ENCODE data around the gene MDH1. TPM values are rescaled to one million over a fixed set of nuclear protein-coding genes. Genes with fewer than 3 reads are reported as not detected.

The MDH1 gene
- total and polyA plus RNA-seq, 9 of the 15 experiments (the other 6 are each of a cell fraction or from before 2014, with no cell fraction given), result 191 to 1,225 (median 284) TPM

DNA sequence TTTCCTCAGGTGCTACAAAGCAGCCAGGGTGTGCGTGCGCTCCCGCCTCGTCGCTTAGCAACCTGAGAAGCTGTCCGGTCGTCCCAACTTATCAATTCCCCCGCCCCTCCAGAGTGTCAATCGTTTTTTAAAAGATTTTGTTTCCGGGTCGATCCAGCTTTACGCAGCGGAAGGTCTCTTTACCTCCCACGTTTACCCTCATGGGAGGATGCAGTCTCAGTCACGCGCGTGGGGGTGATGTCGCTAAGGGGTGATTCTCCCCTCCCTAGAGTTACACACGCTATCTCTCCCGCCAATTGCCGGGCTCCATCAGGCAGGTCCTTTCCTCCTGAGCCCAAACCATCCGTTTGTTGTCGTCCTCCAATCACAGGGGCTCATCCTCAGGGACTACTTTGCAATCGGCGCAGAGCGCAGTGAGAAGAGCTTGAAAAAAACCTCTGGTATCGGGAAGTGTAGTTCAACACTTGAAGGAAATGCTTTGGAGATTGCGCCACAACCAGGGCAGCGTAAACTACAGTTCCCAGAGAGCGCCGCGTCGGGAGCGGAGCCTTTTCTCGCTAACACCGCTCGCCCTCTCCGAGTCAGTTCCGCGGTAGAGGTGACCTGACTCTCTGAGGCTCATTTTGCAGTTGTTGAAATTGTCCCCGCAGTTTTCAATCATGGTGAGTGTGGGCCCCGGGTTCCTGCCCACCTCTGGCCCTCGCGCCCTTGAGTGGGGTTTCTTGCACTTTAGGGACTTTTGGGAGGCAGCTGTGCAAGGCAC, at the start of gene MDH1, which contains the start of gene WDPCP (continued):
- TF ChIP-seq, protein P1, sequence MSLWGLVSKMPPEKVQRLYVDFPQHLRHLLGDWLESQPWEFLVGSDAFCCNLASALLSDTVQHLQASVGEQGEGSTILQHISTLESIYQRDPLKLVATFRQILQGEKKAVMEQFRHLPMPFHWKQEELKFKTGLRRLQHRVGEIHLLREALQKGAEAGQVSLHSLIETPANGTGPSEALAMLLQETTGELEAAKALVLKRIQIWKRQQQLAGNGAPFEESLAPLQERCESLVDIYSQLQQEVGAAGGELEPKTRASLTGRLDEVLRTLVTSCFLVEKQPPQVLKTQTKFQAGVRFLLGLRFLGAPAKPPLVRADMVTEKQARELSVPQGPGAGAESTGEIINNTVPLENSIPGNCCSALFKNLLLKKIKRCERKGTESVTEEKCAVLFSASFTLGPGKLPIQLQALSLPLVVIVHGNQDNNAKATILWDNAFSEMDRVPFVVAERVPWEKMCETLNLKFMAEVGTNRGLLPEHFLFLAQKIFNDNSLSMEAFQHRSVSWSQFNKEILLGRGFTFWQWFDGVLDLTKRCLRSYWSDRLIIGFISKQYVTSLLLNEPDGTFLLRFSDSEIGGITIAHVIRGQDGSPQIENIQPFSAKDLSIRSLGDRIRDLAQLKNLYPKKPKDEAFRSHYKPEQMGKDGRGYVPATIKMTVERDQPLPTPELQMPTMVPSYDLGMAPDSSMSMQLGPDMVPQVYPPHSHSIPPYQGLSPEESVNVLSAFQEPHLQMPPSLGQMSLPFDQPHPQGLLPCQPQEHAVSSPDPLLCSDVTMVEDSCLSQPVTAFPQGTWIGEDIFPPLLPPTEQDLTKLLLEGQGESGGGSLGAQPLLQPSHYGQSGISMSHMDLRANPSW (CRISPR knock-in tag; IDR thresholded peaks at IDR 0.05), result no peak
- TF ChIP-seq SNIP1 (IDR thresholded peaks at IDR 0.05; ENCODE audit: low read depth) (no peak), CREM (IDR thresholded peaks at IDR 0.05; ENCODE audit: low read depth) (peak; percentile 93), HDAC6 (IDR thresholded peaks at IDR 0.05; ENCODE audit: low read depth, low read length) (no peak), CEBPB (tag; IDR thresholded peaks at IDR 0.05) (peak; percentile 96), TAF9B (IDR thresholded peaks at IDR 0.05; ENCODE audit: partially characterized antibody) (peak; percentile 89), GABPB1 (CRISPR knock-in tag; IDR thresholded peaks at IDR 0.05) (peak; percentile 88), MYNN (IDR thresholded peaks at IDR 0.05) (no peak; the same call in 1 of the 2 replicates), MYNN (CRISPR knock-in tag; IDR thresholded peaks at IDR 0.05) (no peak), ZNF76 (CRISPR knock-in tag; IDR thresholded peaks at IDR 0.05; ENCODE audit: borderline replicate concordance) (peak; percentile 55; the same call in 1 of the 2 replicates)
- TF ChIP-seq, protein P2, sequence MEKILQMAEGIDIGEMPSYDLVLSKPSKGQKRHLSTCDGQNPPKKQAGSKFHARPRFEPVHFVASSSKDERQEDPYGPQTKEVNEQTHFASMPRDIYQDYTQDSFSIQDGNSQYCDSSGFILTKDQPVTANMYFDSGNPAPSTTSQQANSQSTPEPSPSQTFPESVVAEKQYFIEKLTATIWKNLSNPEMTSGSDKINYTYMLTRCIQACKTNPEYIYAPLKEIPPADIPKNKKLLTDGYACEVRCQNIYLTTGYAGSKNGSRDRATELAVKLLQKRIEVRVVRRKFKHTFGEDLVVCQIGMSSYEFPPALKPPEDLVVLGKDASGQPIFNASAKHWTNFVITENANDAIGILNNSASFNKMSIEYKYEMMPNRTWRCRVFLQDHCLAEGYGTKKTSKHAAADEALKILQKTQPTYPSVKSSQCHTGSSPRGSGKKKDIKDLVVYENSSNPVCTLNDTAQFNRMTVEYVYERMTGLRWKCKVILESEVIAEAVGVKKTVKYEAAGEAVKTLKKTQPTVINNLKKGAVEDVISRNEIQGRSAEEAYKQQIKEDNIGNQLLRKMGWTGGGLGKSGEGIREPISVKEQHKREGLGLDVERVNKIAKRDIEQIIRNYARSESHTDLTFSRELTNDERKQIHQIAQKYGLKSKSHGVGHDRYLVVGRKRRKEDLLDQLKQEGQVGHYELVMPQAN (IDR thresholded peaks at IDR 0.05; ENCODE audit: borderline replicate concordance), result peak; percentile 85
- TF ChIP-seq, protein P3, sequence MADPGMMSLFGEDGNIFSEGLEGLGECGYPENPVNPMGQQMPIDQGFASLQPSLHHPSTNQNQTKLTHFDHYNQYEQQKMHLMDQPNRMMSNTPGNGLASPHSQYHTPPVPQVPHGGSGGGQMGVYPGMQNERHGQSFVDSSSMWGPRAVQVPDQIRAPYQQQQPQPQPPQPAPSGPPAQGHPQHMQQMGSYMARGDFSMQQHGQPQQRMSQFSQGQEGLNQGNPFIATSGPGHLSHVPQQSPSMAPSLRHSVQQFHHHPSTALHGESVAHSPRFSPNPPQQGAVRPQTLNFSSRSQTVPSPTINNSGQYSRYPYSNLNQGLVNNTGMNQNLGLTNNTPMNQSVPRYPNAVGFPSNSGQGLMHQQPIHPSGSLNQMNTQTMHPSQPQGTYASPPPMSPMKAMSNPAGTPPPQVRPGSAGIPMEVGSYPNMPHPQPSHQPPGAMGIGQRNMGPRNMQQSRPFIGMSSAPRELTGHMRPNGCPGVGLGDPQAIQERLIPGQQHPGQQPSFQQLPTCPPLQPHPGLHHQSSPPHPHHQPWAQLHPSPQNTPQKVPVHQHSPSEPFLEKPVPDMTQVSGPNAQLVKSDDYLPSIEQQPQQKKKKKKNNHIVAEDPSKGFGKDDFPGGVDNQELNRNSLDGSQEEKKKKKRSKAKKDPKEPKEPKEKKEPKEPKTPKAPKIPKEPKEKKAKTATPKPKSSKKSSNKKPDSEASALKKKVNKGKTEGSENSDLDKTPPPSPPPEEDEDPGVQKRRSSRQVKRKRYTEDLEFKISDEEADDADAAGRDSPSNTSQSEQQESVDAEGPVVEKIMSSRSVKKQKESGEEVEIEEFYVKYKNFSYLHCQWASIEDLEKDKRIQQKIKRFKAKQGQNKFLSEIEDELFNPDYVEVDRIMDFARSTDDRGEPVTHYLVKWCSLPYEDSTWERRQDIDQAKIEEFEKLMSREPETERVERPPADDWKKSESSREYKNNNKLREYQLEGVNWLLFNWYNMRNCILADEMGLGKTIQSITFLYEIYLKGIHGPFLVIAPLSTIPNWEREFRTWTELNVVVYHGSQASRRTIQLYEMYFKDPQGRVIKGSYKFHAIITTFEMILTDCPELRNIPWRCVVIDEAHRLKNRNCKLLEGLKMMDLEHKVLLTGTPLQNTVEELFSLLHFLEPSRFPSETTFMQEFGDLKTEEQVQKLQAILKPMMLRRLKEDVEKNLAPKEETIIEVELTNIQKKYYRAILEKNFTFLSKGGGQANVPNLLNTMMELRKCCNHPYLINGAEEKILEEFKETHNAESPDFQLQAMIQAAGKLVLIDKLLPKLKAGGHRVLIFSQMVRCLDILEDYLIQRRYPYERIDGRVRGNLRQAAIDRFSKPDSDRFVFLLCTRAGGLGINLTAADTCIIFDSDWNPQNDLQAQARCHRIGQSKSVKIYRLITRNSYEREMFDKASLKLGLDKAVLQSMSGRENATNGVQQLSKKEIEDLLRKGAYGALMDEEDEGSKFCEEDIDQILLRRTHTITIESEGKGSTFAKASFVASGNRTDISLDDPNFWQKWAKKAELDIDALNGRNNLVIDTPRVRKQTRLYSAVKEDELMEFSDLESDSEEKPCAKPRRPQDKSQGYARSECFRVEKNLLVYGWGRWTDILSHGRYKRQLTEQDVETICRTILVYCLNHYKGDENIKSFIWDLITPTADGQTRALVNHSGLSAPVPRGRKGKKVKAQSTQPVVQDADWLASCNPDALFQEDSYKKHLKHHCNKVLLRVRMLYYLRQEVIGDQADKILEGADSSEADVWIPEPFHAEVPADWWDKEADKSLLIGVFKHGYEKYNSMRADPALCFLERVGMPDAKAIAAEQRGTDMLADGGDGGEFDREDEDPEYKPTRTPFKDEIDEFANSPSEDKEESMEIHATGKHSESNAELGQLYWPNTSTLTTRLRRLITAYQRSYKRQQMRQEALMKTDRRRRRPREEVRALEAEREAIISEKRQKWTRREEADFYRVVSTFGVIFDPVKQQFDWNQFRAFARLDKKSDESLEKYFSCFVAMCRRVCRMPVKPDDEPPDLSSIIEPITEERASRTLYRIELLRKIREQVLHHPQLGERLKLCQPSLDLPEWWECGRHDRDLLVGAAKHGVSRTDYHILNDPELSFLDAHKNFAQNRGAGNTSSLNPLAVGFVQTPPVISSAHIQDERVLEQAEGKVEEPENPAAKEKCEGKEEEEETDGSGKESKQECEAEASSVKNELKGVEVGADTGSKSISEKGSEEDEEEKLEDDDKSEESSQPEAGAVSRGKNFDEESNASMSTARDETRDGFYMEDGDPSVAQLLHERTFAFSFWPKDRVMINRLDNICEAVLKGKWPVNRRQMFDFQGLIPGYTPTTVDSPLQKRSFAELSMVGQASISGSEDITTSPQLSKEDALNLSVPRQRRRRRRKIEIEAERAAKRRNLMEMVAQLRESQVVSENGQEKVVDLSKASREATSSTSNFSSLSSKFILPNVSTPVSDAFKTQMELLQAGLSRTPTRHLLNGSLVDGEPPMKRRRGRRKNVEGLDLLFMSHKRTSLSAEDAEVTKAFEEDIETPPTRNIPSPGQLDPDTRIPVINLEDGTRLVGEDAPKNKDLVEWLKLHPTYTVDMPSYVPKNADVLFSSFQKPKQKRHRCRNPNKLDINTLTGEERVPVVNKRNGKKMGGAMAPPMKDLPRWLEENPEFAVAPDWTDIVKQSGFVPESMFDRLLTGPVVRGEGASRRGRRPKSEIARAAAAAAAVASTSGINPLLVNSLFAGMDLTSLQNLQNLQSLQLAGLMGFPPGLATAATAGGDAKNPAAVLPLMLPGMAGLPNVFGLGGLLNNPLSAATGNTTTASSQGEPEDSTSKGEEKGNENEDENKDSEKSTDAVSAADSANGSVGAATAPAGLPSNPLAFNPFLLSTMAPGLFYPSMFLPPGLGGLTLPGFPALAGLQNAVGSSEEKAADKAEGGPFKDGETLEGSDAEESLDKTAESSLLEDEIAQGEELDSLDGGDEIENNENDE (IDR thresholded peaks at IDR 0.05; ENCODE audit: low read depth, low read length), result no peak

Data from K562 (cell line).